Tibial artery (tissue), 4 donors: ENCODE results near the gene AIF1.

Experiments used
- DNase-seq, 2 donors: peaks; one replicate each; pipeline ENCODE4 v3.0.0-alpha.2; 2019
- H3K27ac ChIP-seq, 2 donors: fragments of 200-600 bp; sonication (generic) in 1 of 2; 1 replicate in 1 of 2; 2 replicates in 1 of 2; pipeline ENCODE4 v1.5.1; 2018 to 2019; ENCODE audit warnings: mild to moderate bottlenecking in 1 of 2
- H3K27me3 ChIP-seq, 2 donors: fragments of 200-600 bp; sonication (generic) in 1 of 2; one replicate each; pipeline versions ENCODE4 v1.5.1 to v1.6.0; 2016 to 2019
- H3K36me3 ChIP-seq, 3 donors: fragments of 200-600 bp; sonication (generic) in 2 of 3; one replicate each; pipeline ENCODE4 v1.5.1; 2016 to 2019; ENCODE audit warnings: mild to moderate bottlenecking in 2 of 3
- H3K4me1 ChIP-seq, 4 donors: fragments of 200-600 bp; sonication (generic) in 2 of 4; 1 replicate in 3 of 4; 2 replicates in 1 of 4; pipeline ENCODE4 v1.5.1; 2016 to 2019
- H3K4me3 ChIP-seq, 2 donors: fragments of 200-600 bp; sonication (generic) in 1 of 2; 1 replicate in 1 of 2; 2 replicates in 1 of 2; pipeline ENCODE4 v1.5.1; 2018 to 2019; ENCODE audit warnings: mild to moderate bottlenecking in 2 of 2
- H3K9me3 ChIP-seq, 3 donors: fragments of 200-600 bp; sonication (generic) in 1 of 3; one replicate each; pipeline ENCODE4 v1.5.1; 2016 to 2019
- intact Hi-C: fragments of 100-400 bp; cut with DNase I; formaldehyde crosslinking; loops from one replicate; pipeline ENCODE4 v1.15.0; 2023; ENCODE audit warnings: low total_unique reads
- TF ChIP-seq, protein P1 (sequence below), 2 experiments: fragments of 200-600 bp in 1 of 2; fragments of 450-650 bp in 1 of 2; IDR thresholded peaks; one replicate each; pipeline ENCODE4 v1.5.1; 2017 to 2019; ENCODE audit warnings: antibody characterized with exemption in 2 of 2, mild to moderate bottlenecking in 1 of 2, moderate library complexity in 1 of 2

AIF1 gene

DNA sequence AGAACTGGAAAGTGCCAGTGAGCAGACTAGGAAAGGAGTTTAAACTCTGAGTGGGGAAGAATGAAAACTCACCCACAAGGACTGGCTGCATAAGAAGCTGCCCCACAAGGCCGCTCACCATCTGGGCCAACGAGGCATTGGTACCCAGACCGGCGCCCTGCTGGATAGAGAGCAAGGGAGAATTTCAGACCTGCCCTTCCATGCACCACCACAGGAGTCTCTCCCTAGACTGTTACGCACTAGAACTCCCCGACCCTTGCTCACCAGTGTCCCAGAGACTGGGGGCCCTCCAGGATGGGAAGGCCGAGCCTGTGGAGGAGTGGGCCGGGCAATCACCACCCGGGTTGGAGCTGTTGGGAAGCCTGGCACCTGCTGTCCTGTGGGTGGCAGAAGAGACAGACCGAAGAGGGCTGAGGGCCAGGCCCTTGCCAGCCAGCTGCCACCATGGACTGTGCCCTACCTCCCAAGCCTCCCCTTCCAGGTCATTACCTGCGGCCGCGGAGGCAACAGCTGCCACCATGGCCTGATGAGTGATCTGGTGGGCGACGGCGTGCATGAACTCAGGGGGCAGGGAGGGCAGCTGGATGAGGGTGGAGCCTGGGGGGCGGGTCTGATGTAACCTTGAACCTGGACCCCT lies 28.9 kb downstream of the AIF1 start:
- Histone ChIP-seq H3K4me3 (no peak overlapping the region), H3K9me3 (no peaks in the 10 kb centered on the region), H3K36me3 (peaks cover 88 to 100% (median 99%) of the 10 kb centered on the region in 3 donors), H3K27me3 (no peaks in the 10 kb centered on the region), H3K4me1 (no peaks in the 10 kb centered on the region), H3K27ac (no peak overlapping the region)
- TF ChIP-seq, protein P1, sequence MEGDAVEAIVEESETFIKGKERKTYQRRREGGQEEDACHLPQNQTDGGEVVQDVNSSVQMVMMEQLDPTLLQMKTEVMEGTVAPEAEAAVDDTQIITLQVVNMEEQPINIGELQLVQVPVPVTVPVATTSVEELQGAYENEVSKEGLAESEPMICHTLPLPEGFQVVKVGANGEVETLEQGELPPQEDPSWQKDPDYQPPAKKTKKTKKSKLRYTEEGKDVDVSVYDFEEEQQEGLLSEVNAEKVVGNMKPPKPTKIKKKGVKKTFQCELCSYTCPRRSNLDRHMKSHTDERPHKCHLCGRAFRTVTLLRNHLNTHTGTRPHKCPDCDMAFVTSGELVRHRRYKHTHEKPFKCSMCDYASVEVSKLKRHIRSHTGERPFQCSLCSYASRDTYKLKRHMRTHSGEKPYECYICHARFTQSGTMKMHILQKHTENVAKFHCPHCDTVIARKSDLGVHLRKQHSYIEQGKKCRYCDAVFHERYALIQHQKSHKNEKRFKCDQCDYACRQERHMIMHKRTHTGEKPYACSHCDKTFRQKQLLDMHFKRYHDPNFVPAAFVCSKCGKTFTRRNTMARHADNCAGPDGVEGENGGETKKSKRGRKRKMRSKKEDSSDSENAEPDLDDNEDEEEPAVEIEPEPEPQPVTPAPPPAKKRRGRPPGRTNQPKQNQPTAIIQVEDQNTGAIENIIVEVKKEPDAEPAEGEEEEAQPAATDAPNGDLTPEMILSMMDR (IDR thresholded peaks at IDR 0.05), result no peak
- DNase-seq, result no peak
- intact Hi-C loops, result loop anchor here (5.0 kb wide), 1 partner anchor 963 kb away; no protein-coding TSS in a partner anchor

DNA sequence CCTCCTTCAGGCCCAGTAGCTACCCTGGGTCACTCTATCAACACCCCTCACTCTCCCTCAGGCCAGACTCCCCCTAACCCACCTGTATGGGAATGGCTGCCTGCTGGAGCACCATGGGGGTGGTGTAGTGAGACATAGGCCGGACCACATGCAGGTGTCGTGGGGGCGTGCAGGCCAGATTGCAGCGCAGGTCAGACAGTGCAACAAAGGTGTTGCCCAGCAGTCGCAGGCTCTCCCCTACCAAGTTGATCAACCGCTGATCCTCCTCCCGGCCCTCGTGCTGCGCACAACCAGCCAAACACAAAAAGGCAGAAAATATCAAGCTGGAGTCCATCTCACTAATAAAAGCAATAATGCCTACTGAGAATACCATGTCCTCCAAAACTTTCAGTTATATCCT lies 30.3 kb downstream of the AIF1 start:
- Histone ChIP-seq H3K27me3 (no peaks in the 10 kb centered on the region), H3K4me3 (no peak overlapping the region), H3K36me3 (peaks cover 90 to 100% (median 91%) of the 10 kb centered on the region in 3 donors), H3K4me1 (peaks cover 0 to 2% (median 1%) of the 10 kb centered on the region in 4 donors), H3K9me3 (no peaks in the 10 kb centered on the region), H3K27ac (no peak overlapping the region)
- intact Hi-C loops, result no loop called here
- TF ChIP-seq, protein P1 (IDR thresholded peaks at IDR 0.05), result no peak
- DNase-seq, result no peak

- no peaks in the 10 kb centered on the region for H3K9me3 ChIP-seq
- peak overlapping the region; percentile 95 to 98 for H3K27ac ChIP-seq
- peaks cover 28 to 57% (median 29%) of the 10 kb centered on the region in 3 donors for H3K36me3 ChIP-seq
- H3K27me3 ChIP-seq, result no peaks in the 10 kb centered on the region
- H3K4me1 ChIP-seq, result peaks cover 0 to 33% (median 21%) of the 10 kb centered on the region in 4 donors
- TF ChIP-seq, protein P1 (IDR thresholded peaks at IDR 0.05), result no peak
- intact Hi-C loops, result no loop called here
- DNase-seq, result peak; percentile 84 to 91
- H3K4me3 ChIP-seq, result peak overlapping the region; percentile 78 to 85
These were observed 36.7 kb downstream of the AIF1 start for GRCh38 chr6:31651602-31652191.

DNA sequence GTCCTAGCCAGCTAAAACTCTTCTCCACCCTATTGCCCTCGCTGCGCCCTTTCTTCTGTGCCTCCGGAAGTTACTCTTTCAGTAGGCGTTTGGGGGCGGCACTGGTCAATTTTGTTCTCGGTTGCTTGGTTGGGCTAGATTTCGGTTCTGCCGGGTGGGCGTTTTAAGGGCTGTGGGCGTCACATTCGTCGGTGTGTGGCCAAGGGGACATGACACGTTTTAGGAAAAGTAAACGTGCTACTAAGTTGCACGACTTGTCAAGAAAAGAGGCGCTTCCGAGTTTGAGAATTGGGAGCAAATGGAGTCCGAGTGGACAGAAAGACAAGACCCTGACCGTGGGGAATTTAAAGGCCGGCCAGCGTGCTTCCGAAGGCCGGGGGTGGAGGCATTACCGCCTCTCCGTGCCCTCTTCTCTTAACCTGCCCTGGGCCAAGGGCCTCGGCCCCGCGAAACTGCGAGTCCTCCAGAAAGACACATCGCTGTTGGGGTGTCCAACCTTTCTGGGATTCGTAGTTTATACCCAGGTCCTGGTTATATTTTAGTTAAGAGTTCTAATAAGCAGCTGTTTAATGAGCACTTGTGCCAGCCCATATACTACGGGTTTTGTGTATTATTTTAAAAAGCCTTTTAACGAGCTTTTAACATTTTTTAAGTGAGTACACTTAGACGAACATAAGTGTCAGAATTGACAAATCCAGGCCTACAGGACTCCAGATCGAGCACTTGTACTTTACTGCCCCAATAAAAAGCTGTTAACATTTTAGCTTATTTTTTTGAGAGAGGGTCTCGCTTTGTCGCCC lies 38.1 kb downstream of the AIF1 start:
- peaks cover 0 to 43% (median 26%) of the 10 kb centered on the region in 4 donors for H3K4me1 ChIP-seq
- peak overlapping the region; percentile 78 to 85 for H3K4me3 ChIP-seq
- H3K9me3 ChIP-seq, result no peaks in the 10 kb centered on the region
- H3K27ac ChIP-seq, result peak overlapping the region; percentile 95 to 98
- no peaks in the 10 kb centered on the region for H3K27me3 ChIP-seq
- TF ChIP-seq, protein P1 (IDR thresholded peaks at IDR 0.05), result no peak
- peaks cover 20 to 56% (median 24%) of the 10 kb centered on the region in 3 donors for H3K36me3 ChIP-seq
- intact Hi-C loops, result no loop called here
- peak; percentile 93 to 94 for DNase-seq

- H3K9me3 ChIP-seq, result no peaks in the 10 kb centered on the region
- peaks cover 4 to 49% (median 11%) of the 10 kb centered on the region in 3 donors for H3K36me3 ChIP-seq
- TF ChIP-seq, protein P1 (IDR thresholded peaks at IDR 0.05), result no peak
- no peak overlapping the region for H3K4me3 ChIP-seq
- intact Hi-C loops, result no loop called here
- no peak overlapping the region for H3K27ac ChIP-seq
- no peaks in the 10 kb centered on the region for H3K27me3 ChIP-seq
- peaks cover 6 to 59% (median 42%) of the 10 kb centered on the region in 4 donors for H3K4me1 ChIP-seq
- DNase-seq, result no peak
These were observed 39.7 kb downstream of the AIF1 start for GRCh38 chr6:31654574-31655348.
